VCaP (cell line): ENCODE data around the gene ZNRD2.

Experiments
- H3K27ac ChIP-seq: fragments of 450-650 bp; 2 replicates; pipeline ENCODE4 v1.5.1; 2017
- CTCF ChIP-seq: fragments of 450-650 bp; conservative IDR thresholded peaks from 2 replicates; pipeline ENCODE4 v1.5.1; 2017; ENCODE audit warnings: mild to moderate bottlenecking, moderate library complexity

ZNRD2 gene

GRCh38 chr11:65569164-65569972 lies 909 bp upstream of the ZNRD2 start:
- peak overlapping the region; percentile 98 for H3K27ac ChIP-seq

GRCh38 chr11:65571420-65571819 lies 1.1 kb downstream of the ZNRD2 start:
- TF ChIP-seq CTCF, result no peak
- peak overlapping the region; percentile 98 for H3K27ac ChIP-seq

More at GRCh38 chr11:65569164-65569972, 909 bp upstream of the ZNRD2 start:
- no peak for TF ChIP-seq CTCF

- peak; percentile 78 for TF ChIP-seq CTCF
- peak overlapping the region; percentile 98 for H3K27ac ChIP-seq
Observed at GRCh38 chr11:65571940-65572339, 1.7 kb downstream of the ZNRD2 start.

DNA sequence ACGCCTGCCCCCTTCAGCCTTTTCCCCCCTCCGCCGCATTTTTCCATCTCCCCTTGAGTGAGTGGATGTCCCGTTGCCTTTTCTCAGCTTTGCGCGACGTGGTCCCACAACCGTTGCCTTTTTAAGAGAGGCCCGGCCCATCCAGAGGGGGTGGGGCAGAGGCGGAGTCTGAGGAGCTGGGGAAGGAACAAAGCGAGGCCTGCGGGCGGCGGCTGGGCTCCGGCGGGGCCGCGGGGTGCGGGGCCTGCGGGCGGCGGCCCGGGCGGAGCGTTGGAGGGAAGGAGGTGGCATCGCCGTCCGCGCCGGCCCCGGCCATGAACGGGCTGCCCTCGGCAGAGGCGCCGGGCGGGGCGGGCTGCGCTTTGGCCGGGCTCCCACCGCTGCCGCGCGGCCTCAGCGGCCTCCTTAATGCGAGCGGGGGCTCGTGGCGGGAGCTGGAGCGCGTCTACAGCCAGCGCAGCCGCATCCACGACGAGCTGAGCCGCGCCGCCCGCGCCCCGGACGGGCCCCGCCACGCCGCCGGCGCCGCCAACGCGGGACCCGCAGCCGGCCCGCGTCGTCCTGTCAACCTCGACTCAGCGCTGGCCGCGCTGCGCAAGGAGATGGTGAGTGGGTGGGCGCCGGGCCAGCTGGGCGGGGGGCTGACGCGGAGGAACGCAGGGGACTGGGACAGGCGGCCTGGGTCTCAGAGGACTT lies 2.2 kb downstream of the ZNRD2 start, which contains the start of gene FAM89B:
TSS of gene FAM89B (plus strand) at position 183 of the 696 bp plus-strand sequence. CDS start at position 315, 132 bp downstream.
- peak within 1 kb of the TSS; percentile 98 for H3K27ac ChIP-seq
- TF ChIP-seq CTCF, result no peak

GRCh38 chr11:65573391-65574079 lies 3.3 kb downstream of the ZNRD2 start:
- peak overlapping the region; percentile 98 for H3K27ac ChIP-seq
- TF ChIP-seq CTCF, result no peak

- peak; percentile 100 for TF ChIP-seq CTCF
- peak overlapping the region; percentile 98 for H3K27ac ChIP-seq
Observed at GRCh38 chr11:65574109-65574810, 4.0 kb downstream of the ZNRD2 start.
